ENCODE measurements around the gene FAAP100. TPM values are rescaled to one million over a fixed set of nuclear protein-coding genes. Genes with fewer than 3 reads are reported as not detected.

Gene FAAP100
- total RNA-seq, 1 experiment from 2014 or later: 54.7 TPM

DNA sequence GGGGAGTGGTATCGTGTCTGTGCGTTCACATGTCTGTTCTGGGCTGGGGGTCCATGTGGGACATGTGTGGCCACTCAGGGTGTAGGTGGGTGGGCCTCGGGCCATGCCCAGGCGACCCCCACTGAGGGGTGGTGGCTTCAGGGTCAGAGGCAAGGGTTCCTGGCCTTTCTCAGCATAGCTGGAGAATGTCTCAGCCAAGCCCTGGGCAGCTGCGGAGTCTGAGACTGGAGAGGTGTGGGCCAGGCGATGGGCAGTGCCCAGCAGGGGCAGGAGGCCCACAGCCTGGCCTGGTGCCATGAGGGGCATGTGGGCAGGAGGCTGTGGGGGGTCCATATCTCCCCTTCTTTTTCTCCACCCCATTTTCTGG is 22.7 kb downstream of the FAAP100 start:
- no peak for TF ChIP-seq NR1H2 (CRISPR knock-in tag; IDR thresholded peaks at IDR 0.05)
- TF ChIP-seq EMX1 (CRISPR knock-in tag; IDR thresholded peaks at IDR 0.05): no peak
- TF ChIP-seq, protein P1, sequence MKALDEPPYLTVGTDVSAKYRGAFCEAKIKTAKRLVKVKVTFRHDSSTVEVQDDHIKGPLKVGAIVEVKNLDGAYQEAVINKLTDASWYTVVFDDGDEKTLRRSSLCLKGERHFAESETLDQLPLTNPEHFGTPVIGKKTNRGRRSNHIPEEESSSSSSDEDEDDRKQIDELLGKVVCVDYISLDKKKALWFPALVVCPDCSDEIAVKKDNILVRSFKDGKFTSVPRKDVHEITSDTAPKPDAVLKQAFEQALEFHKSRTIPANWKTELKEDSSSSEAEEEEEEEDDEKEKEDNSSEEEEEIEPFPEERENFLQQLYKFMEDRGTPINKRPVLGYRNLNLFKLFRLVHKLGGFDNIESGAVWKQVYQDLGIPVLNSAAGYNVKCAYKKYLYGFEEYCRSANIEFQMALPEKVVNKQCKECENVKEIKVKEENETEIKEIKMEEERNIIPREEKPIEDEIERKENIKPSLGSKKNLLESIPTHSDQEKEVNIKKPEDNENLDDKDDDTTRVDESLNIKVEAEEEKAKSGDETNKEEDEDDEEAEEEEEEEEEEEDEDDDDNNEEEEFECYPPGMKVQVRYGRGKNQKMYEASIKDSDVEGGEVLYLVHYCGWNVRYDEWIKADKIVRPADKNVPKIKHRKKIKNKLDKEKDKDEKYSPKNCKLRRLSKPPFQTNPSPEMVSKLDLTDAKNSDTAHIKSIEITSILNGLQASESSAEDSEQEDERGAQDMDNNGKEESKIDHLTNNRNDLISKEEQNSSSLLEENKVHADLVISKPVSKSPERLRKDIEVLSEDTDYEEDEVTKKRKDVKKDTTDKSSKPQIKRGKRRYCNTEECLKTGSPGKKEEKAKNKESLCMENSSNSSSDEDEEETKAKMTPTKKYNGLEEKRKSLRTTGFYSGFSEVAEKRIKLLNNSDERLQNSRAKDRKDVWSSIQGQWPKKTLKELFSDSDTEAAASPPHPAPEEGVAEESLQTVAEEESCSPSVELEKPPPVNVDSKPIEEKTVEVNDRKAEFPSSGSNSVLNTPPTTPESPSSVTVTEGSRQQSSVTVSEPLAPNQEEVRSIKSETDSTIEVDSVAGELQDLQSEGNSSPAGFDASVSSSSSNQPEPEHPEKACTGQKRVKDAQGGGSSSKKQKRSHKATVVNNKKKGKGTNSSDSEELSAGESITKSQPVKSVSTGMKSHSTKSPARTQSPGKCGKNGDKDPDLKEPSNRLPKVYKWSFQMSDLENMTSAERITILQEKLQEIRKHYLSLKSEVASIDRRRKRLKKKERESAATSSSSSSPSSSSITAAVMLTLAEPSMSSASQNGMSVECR (CRISPR knock-in tag; IDR thresholded peaks at IDR 0.05; ENCODE audit: borderline replicate concordance): no peak
- no peak for TF ChIP-seq ZNF219 (CRISPR knock-in tag; IDR thresholded peaks at IDR 0.05; ENCODE audit: borderline replicate concordance)
- ChIA-PET POLR2A (interaction anchor here (0.6 to 1.0 kb wide), 2 partner anchors 15 to 170 kb away, joined by 3 to 6 read pairs; no protein-coding TSS in a partner anchor), CTCF (interaction anchor here (1.1 kb wide), 1 partner anchor 11 kb away, joined by 3 read pairs; no protein-coding TSS in a partner anchor)
- ATAC-seq (no peak), DNase-seq (ENCODE audit: low spot score) (no peak)
- Mint-ChIP-seq H3K9me3 (no peaks in the 10 kb centered on the region), H3K4me1 (no peaks in the 10 kb centered on the region), H3K36me3 (no peaks in the 10 kb centered on the region), H3K27me3 (ENCODE audit: low read depth) (peaks cover 16% of the 10 kb centered on the region), H3K27ac (no peak overlapping the region), H3K4me3 (no peak overlapping the region)

DNA sequence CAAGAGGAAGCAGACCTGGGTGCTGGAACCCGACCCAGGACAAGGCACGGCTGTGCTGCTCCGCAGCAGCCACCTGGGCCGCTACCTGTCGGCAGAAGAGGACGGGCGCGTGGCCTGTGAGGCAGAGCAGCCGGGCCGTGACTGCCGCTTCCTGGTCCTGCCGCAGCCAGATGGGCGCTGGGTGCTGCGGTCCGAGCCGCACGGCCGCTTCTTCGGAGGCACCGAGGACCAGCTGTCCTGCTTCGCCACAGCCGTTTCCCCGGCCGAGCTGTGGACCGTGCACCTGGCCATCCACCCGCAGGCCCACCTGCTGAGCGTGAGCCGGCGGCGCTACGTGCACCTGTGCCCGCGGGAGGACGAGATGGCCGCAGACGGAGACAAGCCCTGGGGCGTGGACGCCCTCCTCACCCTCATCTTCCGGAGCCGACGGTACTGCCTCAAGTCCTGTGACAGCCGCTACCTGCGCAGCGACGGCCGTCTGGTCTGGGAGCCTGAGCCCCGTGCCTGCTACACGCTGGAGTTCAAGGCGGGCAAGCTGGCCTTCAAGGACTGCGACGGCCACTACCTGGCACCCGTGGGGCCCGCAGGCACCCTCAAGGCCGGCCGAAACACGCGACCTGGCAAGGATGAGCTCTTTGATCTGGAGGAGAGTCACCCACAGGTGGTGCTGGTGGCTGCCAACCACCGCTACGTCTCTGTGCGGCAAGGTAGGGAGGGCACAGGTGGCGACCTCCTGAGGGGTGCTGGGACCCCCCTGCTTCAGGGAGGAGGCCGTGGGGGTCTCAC is 23.3 kb downstream of the FAAP100 start:
- DNase-seq (ENCODE audit: low spot score): no peak
- Mint-ChIP-seq H3K9me3 (no peaks in the 10 kb centered on the region), H3K4me1 (no peaks in the 10 kb centered on the region), H3K4me3 (no peak overlapping the region), H3K27ac (no peak overlapping the region), H3K27me3 (ENCODE audit: low read depth) (peaks cover 13% of the 10 kb centered on the region), H3K36me3 (no peaks in the 10 kb centered on the region)
- TF ChIP-seq HMGA2 (CRISPR knock-in tag; IDR thresholded peaks at IDR 0.05) (no peak), NR1H2 (CRISPR knock-in tag; IDR thresholded peaks at IDR 0.05) (no peak), SMAD4 (CRISPR knock-in tag; IDR thresholded peaks at IDR 0.05) (no peak), GTF2I (CRISPR knock-in tag; conservative IDR thresholded peaks at IDR 0.05) (no peak), GRHL2 (CRISPR knock-in tag; IDR thresholded peaks at IDR 0.05; ENCODE audit: insufficient replicate concordance, severe bottlenecking) (no peak), ZNF423 (CRISPR knock-in tag; IDR thresholded peaks at IDR 0.05) (no peak), ZNF219 (CRISPR knock-in tag; IDR thresholded peaks at IDR 0.05; ENCODE audit: borderline replicate concordance) (no peak)
- TF ChIP-seq, protein P2, sequence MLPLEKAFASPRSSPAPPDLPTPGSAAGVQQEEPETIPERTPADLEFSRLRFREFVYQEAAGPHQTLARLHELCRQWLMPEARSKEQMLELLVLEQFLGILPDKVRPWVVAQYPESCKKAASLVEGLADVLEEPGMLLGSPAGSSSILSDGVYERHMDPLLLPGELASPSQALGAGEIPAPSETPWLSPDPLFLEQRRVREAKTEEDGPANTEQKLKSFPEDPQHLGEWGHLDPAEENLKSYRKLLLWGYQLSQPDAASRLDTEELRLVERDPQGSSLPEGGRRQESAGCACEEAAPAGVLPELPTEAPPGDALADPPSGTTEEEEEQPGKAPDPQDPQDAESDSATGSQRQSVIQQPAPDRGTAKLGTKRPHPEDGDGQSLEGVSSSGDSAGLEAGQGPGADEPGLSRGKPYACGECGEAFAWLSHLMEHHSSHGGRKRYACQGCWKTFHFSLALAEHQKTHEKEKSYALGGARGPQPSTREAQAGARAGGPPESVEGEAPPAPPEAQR (CRISPR knock-in tag; IDR thresholded peaks at IDR 0.05): no peak
- TF ChIP-seq, protein P3, sequence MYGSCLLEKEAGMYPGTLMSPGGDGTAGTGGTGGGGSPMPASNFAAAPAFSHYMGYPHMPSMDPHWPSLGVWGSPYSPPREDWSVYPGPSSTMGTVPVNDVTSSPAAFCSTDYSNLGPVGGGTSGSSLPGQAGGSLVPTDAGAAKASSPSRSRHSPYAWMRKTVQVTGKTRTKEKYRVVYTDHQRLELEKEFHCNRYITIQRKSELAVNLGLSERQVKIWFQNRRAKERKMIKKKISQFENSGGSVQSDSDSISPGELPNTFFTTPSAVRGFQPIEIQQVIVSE (CRISPR knock-in tag; IDR thresholded peaks at IDR 0.05; ENCODE audit: borderline replicate concordance): no peak
- TF ChIP-seq, protein P4, sequence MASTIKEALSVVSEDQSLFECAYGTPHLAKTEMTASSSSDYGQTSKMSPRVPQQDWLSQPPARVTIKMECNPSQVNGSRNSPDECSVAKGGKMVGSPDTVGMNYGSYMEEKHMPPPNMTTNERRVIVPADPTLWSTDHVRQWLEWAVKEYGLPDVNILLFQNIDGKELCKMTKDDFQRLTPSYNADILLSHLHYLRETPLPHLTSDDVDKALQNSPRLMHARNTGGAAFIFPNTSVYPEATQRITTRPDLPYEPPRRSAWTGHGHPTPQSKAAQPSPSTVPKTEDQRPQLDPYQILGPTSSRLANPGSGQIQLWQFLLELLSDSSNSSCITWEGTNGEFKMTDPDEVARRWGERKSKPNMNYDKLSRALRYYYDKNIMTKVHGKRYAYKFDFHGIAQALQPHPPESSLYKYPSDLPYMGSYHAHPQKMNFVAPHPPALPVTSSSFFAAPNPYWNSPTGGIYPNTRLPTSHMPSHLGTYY (CRISPR knock-in tag; IDR thresholded peaks at IDR 0.05): no peak
- TF ChIP-seq, protein P1 (CRISPR knock-in tag; IDR thresholded peaks at IDR 0.05; ENCODE audit: borderline replicate concordance): no peak
- ChIA-PET POLR2A (interaction anchor here (0.6 to 1.0 kb wide), 2 partner anchors 15 to 169 kb away, joined by 3 to 6 read pairs; no protein-coding TSS in a partner anchor), CTCF (interaction anchor here (0.9 to 1.3 kb wide), 3 partner anchors 8 to 88 kb away, joined by 3 to 5 read pairs (median 3); no protein-coding TSS in a partner anchor)
- ATAC-seq: no peak
